ENCODE data around the gene GLIS1. TPM values are rescaled to one million over a fixed set of nuclear protein-coding genes. Genes with fewer than 3 reads are reported as not detected.

GLIS1 gene
- polyA plus RNA-seq, 1 donor from 2014 or later: not detected

GRCh38 chr1:53681977-53682685 is 56.8 kb downstream of the GLIS1 start:
- H3K27ac ChIP-seq (ENCODE audit: low read length): no peak overlapping the region
- no peak for TF ChIP-seq TAF1 (IDR thresholded peaks at IDR 0.05; ENCODE audit: low read depth)
- TF ChIP-seq CTCF (IDR thresholded peaks at IDR 0.05; ENCODE audit: poor library complexity, severe bottlenecking): peak; percentile 87
- TF ChIP-seq RAD21 (conservative IDR thresholded peaks at IDR 0.05): peak; percentile 88
- TF ChIP-seq POLR2AphosphoS5 (IDR thresholded peaks at IDR 0.05): no peak
- no peak for TF ChIP-seq MXI1 (conservative IDR thresholded peaks at IDR 0.05; ENCODE audit: poor library complexity, severe bottlenecking)
- no peak for TF ChIP-seq REST (IDR thresholded peaks at IDR 0.05; ENCODE audit: borderline replicate concordance)
- TF ChIP-seq SMC3 (conservative IDR thresholded peaks at IDR 0.05; ENCODE audit: poor library complexity): peak; percentile 96
- no peak for TF ChIP-seq EP300 (conservative IDR thresholded peaks at IDR 0.05; ENCODE audit: poor library complexity, severe bottlenecking)
- no peak for TF ChIP-seq EZH2 (IDR thresholded peaks at IDR 0.05; ENCODE audit: borderline replicate concordance, insufficient read depth, low read length, poor library complexity, severe bottlenecking)
- H3K4me2 ChIP-seq (ENCODE audit: low read length): no peak overlapping the region
- no peaks in the 10 kb centered on the region for H3F3A ChIP-seq (ENCODE audit: insufficient read depth, low read length, poor library complexity, severe bottlenecking)
- H3K27me3 ChIP-seq (ENCODE audit: insufficient read depth, low read depth, low read length): no peaks in the 10 kb centered on the region
- H3K4me3 ChIP-seq (ENCODE audit: low read length): no peak overlapping the region
- no peaks in the 10 kb centered on the region for H4K20me1 ChIP-seq (ENCODE audit: insufficient read depth)
- H3K36me3 ChIP-seq (ENCODE audit: insufficient read depth, low read length): no peaks in the 10 kb centered on the region
- H3K9ac ChIP-seq (ENCODE audit: low read length): no peak overlapping the region
- no peak overlapping the region for H2AFZ ChIP-seq (ENCODE audit: low read depth, low read length)
- no peaks in the 10 kb centered on the region for H3K9me2 ChIP-seq (ENCODE audit: insufficient read depth, low read length)
- H3K9me3 ChIP-seq (ENCODE audit: low read length): no peaks in the 10 kb centered on the region
- no peaks in the 10 kb centered on the region for H3K79me2 ChIP-seq (replicated peaks; ENCODE audit: insufficient read depth, low read length)

- H3K9ac ChIP-seq (ENCODE audit: low read length): no peak overlapping the region
- H4K20me1 ChIP-seq (ENCODE audit: insufficient read depth): no peaks in the 10 kb centered on the region
- H3K36me3 ChIP-seq (ENCODE audit: insufficient read depth, low read length): no peaks in the 10 kb centered on the region
- no peaks in the 10 kb centered on the region for H3K79me2 ChIP-seq (replicated peaks; ENCODE audit: insufficient read depth, low read length)
- no peak overlapping the region for H3K4me3 ChIP-seq (ENCODE audit: low read length)
- no peaks in the 10 kb centered on the region for H3K27me3 ChIP-seq (ENCODE audit: insufficient read depth, low read depth, low read length)
- no peaks in the 10 kb centered on the region for H3K9me2 ChIP-seq (ENCODE audit: insufficient read depth, low read length)
- H2AFZ ChIP-seq (ENCODE audit: low read depth, low read length): no peak overlapping the region
- H3F3A ChIP-seq (ENCODE audit: insufficient read depth, low read length, poor library complexity, severe bottlenecking): no peaks in the 10 kb centered on the region
- TF ChIP-seq CTCF (IDR thresholded peaks at IDR 0.05; ENCODE audit: poor library complexity, severe bottlenecking): no peak
- TF ChIP-seq EP300 (conservative IDR thresholded peaks at IDR 0.05; ENCODE audit: poor library complexity, severe bottlenecking): no peak
- TF ChIP-seq REST (IDR thresholded peaks at IDR 0.05; ENCODE audit: borderline replicate concordance): no peak
- TF ChIP-seq RAD21 (conservative IDR thresholded peaks at IDR 0.05): no peak
- no peak for TF ChIP-seq POLR2AphosphoS5 (IDR thresholded peaks at IDR 0.05)
- no peak for TF ChIP-seq MXI1 (conservative IDR thresholded peaks at IDR 0.05; ENCODE audit: poor library complexity, severe bottlenecking)
- no peak for TF ChIP-seq SMC3 (conservative IDR thresholded peaks at IDR 0.05; ENCODE audit: poor library complexity)
- no peak for TF ChIP-seq TAF1 (IDR thresholded peaks at IDR 0.05; ENCODE audit: low read depth)
- TF ChIP-seq EZH2 (IDR thresholded peaks at IDR 0.05; ENCODE audit: borderline replicate concordance, insufficient read depth, low read length, poor library complexity, severe bottlenecking): no peak
- no peak overlapping the region for H3K4me2 ChIP-seq (ENCODE audit: low read length)
- H3K9me3 ChIP-seq (ENCODE audit: low read length): no peaks in the 10 kb centered on the region
- no peak overlapping the region for H3K27ac ChIP-seq (ENCODE audit: low read length)
Measured at GRCh38 chr1:53681351-53681976, 57.5 kb downstream of the GLIS1 start.

Measured in neural cell (in vitro differentiated cells).